GM23338 (cell line): Measurements from ENCODE around the gene TBL1XR1. TPM values are rescaled to one million over a fixed set of nuclear protein-coding genes. Genes with fewer than 3 reads are reported as not detected.

Source experiments
- ATAC-seq: fragments of 200-7000 bp; cut with Tn5 transposase; 3 replicates; pipeline ENCODE4 v1.9.1; 2020
- DNase-seq: peaks from one replicate; pipeline ENCODE4 v3.0.0-alpha.2; 2015; ENCODE audit warnings: low spot score
- H2AFZ ChIP-seq: fragments of 200-600 bp; sonication (generic); 2 replicates; pipeline ENCODE4 v1.8.0; 2016; ENCODE audit warnings: antibody characterized with exemption, mild to moderate bottlenecking, moderate library complexity
- H3F3A ChIP-seq: fragments of 200-600 bp; sonication (generic); replicated peaks from 2 replicates; pipeline ENCODE4 v1.8.0; 2017; ENCODE audit warnings: antibody characterized with exemption, mixed run types, low read depth
- H3K27ac ChIP-seq: fragments of 200-600 bp; sonication (generic); 2 replicates; pipeline ENCODE4 v1.6.1; 2016; ENCODE audit warnings: low read depth
- H3K27me3 ChIP-seq: fragments of 200-600 bp; sonication (generic); 2 replicates; pipeline ENCODE4 v1.8.0; 2016; ENCODE audit warnings: mild to moderate bottlenecking, mixed run types, moderate library complexity; ENCODE audit not compliant: insufficient read depth
- H3K36me3 ChIP-seq: fragments of 200-600 bp; sonication (generic); 2 replicates; pipeline ENCODE4 v1.8.0; 2016; ENCODE audit warnings: mild to moderate bottlenecking; ENCODE audit not compliant: insufficient read depth
- H3K4me1 ChIP-seq: fragments of 200-600 bp; sonication (generic); 2 replicates; pipeline ENCODE4 v1.8.0; 2016; ENCODE audit warnings: mild to moderate bottlenecking, moderate library complexity; ENCODE audit not compliant: insufficient read depth
- H3K4me2 ChIP-seq: fragments of 200-600 bp; sonication (generic); 2 replicates; pipeline ENCODE4 v1.7.1; 2017; ENCODE audit warnings: mixed run types
- H3K4me3 ChIP-seq: fragments of 200-600 bp; sonication (generic); 2 replicates; pipeline ENCODE4 v1.6.1; 2016; ENCODE audit warnings: mixed run types
- H3K79me2 ChIP-seq: fragments of 200-600 bp; sonication (generic); replicated peaks from 2 replicates; pipeline ENCODE4 v1.8.0; 2017; ENCODE audit warnings: mild to moderate bottlenecking; ENCODE audit not compliant: insufficient read depth
- H3K9me2 ChIP-seq: fragments of 200-600 bp; sonication (generic); 2 replicates; pipeline ENCODE4 v1.8.0; 2017; ENCODE audit not compliant: insufficient read depth
- H4K20me1 ChIP-seq: fragments of 200-600 bp; sonication (generic); replicated peaks from 2 replicates; pipeline ENCODE4 v1.8.0; 2017; ENCODE audit warnings: mild to moderate bottlenecking; ENCODE audit not compliant: insufficient read depth
- H3K27ac Mint-ChIP-seq: 2 replicates; pipeline ENCODE4 v1.8.0; 2020; ENCODE audit warnings: inconsistent platforms, mild to moderate bottlenecking, moderate library complexity, mixed read lengths
- H3K27me3 Mint-ChIP-seq: 3 replicates; pipeline ENCODE4 v1.8.0; 2022; ENCODE audit warnings: low read depth, mild to moderate bottlenecking, moderate library complexity, mixed read lengths, inconsistent platforms; ENCODE audit not compliant: insufficient read depth, poor library complexity
- H3K36me3 Mint-ChIP-seq: 3 replicates; pipeline ENCODE4 v1.8.0; 2021; ENCODE audit warnings: low read depth, mild to moderate bottlenecking, inconsistent platforms, moderate library complexity, mixed read lengths
- H3K4me1 Mint-ChIP-seq: 3 replicates; pipeline ENCODE4 v1.8.0; 2020; ENCODE audit warnings: mild to moderate bottlenecking, inconsistent platforms, mixed read lengths
- H3K4me3 Mint-ChIP-seq: 3 replicates; pipeline ENCODE4 v1.8.0; 2021; ENCODE audit warnings: moderate library complexity, mild to moderate bottlenecking, inconsistent platforms, mixed read lengths
- H3K9me3 Mint-ChIP-seq: 3 replicates; pipeline ENCODE4 v1.8.0; 2020; ENCODE audit warnings: moderate library complexity, mild to moderate bottlenecking, inconsistent platforms, mixed read lengths
- CTCF ChIP-seq, 2 experiments: fragments of 200-600 bp in 1 of 2; sonication (generic) in 1 of 2; conservative IDR thresholded peaks; 2 replicates each; pipeline versions ENCODE4 v1.5.1 to v1.6.1; 2016 to 2017; ENCODE audit warnings: antibody characterized with exemption in 2 of 2, low read depth in 2 of 2, mild to moderate bottlenecking in 2 of 2, moderate library complexity in 1 of 2
- JUNB ChIP-seq: IDR thresholded peaks from one replicate; pipeline ENCODE4 v1.6.1; 2016; ENCODE audit warnings: antibody characterized with exemption; ENCODE audit not compliant: unreplicated experiment
- NANOG ChIP-seq: IDR thresholded peaks from 2 replicates; pipeline ENCODE4 v1.6.1; 2016; ENCODE audit warnings: antibody characterized with exemption, borderline replicate concordance
- STAT1 ChIP-seq: IDR thresholded peaks from one replicate; pipeline ENCODE4 v1.6.1; 2016; ENCODE audit warnings: antibody characterized with exemption; ENCODE audit not compliant: unreplicated experiment
- ZNF114 ChIP-seq: fragments of 250-450 bp; sonication (Bioruptor Pico); IDR thresholded peaks from 2 replicates; pipeline ENCODE4 v1.5.0; 2020; ENCODE audit warnings: mild to moderate bottlenecking, moderate library complexity
- ZNF331 ChIP-seq: fragments of 250-450 bp; sonication (Bioruptor Pico); IDR thresholded peaks from 2 replicates; pipeline ENCODE4 v1.5.0; 2020; ENCODE audit warnings: low read depth, mild to moderate bottlenecking, moderate library complexity
- ZNF462 ChIP-seq: fragments of 250-450 bp; sonication (Bioruptor Pico); IDR thresholded peaks from 2 replicates; pipeline ENCODE4 v1.5.0; 2020; ENCODE audit warnings: mild to moderate bottlenecking, moderate library complexity
- polyA plus RNA-seq: library from polyadenylated mRNA; unstranded; fragments of >200 nt; fragmentation: Nextera tagmentation; extraction: Ambion mirVana; gene quantifications from 2 replicates; pipeline ENCODE4 v1.2.1, GENCODE V29; 2016
- total RNA-seq: library from RNA; depleted of rRNA; stranded (reverse); fragments of >200 nt; shearing (Covaris generic); gene quantifications from 2 replicates; pipeline ENCODE4 v1.2.3, GENCODE V29; 2014

Gene TBL1XR1
- total and polyA plus RNA-seq, 2 experiments from 2014 or later, result 49.6 to 122 TPM

GRCh38 chr3:177055605-177056571, 141.4 kb downstream of the TBL1XR1 start (continued):
- no peak for TF ChIP-seq ZNF462
- TF ChIP-seq ZNF114, result no peak
- TF ChIP-seq STAT1, result no peak
- TF ChIP-seq CTCF (conservative IDR thresholded peaks at IDR 0.05; ENCODE audit: low read depth in 2 of 2), result no peak
- no peak for TF ChIP-seq JUNB

- Mint-ChIP-seq H3K27me3 (no peaks in the 10 kb centered on the region), H3K9me3 (no peaks in the 10 kb centered on the region)
- TF ChIP-seq ZNF462 (no peak), NANOG (no peak), ZNF331 (CRISPR knock-in tag) (no peak)
These were observed 144.2 kb downstream of the TBL1XR1 start for GRCh38 chr3:177053107-177053506.

More at GRCh38 chr3:177053107-177053506, 144.2 kb downstream of the TBL1XR1 start:
- Mint-ChIP-seq H3K27ac (no peak overlapping the region), H3K4me3 (no peak overlapping the region), H3K4me1 (peaks cover 20% of the 10 kb centered on the region), H3K36me3 (peaks cover 29% of the 10 kb centered on the region)
- no peaks in the 10 kb centered on the region for H3F3A ChIP-seq
- no peaks in the 10 kb centered on the region for H3K9me2 ChIP-seq
- no peak overlapping the region for H2AFZ ChIP-seq
- H3K4me2 ChIP-seq, result no peak overlapping the region
- no peaks in the 10 kb centered on the region for H3K27me3 ChIP-seq
- peaks cover 16% of the 10 kb centered on the region for H3K4me1 ChIP-seq
- no peaks in the 10 kb centered on the region for H3K36me3 ChIP-seq
- H3K79me2 ChIP-seq, result peaks cover 54% of the 10 kb centered on the region
- no peak overlapping the region for H3K4me3 ChIP-seq
- H4K20me1 ChIP-seq, result peaks cover 8% of the 10 kb centered on the region
- no peak for DNase-seq
- H3K27ac ChIP-seq, result no peak overlapping the region
- ATAC-seq, result no peak
